ENCODE measurements around the gene TEX48. TPM values are rescaled to one million over a fixed set of nuclear protein-coding genes. Genes with fewer than 3 reads are reported as not detected.

Gene TEX48
- total RNA-seq, 1 experiment from 2014 or later = 2.4 TPM

DNA sequence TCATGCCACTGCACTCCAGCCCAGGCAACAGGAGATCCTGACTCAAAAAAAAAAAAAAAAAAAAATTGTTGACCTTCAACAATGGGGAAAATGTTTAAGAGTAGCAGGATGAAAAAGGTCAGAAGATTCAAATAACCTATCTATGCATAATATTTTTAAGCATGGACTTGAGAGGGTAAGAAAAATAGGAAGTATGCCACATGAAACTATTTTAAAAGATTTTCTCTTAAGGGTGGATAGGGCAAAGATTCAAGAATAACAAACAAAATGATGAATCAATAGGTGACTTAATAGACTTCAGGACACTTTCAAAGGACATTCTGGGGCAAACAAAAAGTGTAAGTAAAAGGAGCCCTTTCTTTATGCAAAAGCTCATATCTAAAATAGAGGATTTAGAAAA is 3.2 kb downstream of the TEX48 start:
- CTCF ChIA-PET = no interaction called here
- Histone ChIP-seq H3K9me3 (ENCODE audit: low read length) (no peaks in the 10 kb centered on the region), H3K9me2 (replicated peaks; ENCODE audit: low read length) (no peaks in the 10 kb centered on the region), H3K27me3 (ENCODE audit: low read length) (no peaks in the 10 kb centered on the region), H3K4me3 (ENCODE audit: low read length) (no peak overlapping the region), H3K4me2 (ENCODE audit: low read length) (no peak overlapping the region), H3K9ac (ENCODE audit: low read length) (no peak overlapping the region), H3K36me3 (ENCODE audit: low read depth, low read length) (no peaks in the 10 kb centered on the region), H3K79me2 (ENCODE audit: low read length) (no peaks in the 10 kb centered on the region), H3F3A (ENCODE audit: low read length, unreplicated experiment) (no peaks in the 10 kb centered on the region), H3K4me1 (ENCODE audit: insufficient read depth, low read length) (peaks cover 29% of the 10 kb centered on the region), H4K20me1 (ENCODE audit: low read length) (no peaks in the 10 kb centered on the region), H2AFZ (ENCODE audit: low read length) (no peak overlapping the region), H3K27ac (ENCODE audit: low read length) (no peak overlapping the region)
- no peak for DNase-seq
- TF ChIP-seq, protein P1, sequence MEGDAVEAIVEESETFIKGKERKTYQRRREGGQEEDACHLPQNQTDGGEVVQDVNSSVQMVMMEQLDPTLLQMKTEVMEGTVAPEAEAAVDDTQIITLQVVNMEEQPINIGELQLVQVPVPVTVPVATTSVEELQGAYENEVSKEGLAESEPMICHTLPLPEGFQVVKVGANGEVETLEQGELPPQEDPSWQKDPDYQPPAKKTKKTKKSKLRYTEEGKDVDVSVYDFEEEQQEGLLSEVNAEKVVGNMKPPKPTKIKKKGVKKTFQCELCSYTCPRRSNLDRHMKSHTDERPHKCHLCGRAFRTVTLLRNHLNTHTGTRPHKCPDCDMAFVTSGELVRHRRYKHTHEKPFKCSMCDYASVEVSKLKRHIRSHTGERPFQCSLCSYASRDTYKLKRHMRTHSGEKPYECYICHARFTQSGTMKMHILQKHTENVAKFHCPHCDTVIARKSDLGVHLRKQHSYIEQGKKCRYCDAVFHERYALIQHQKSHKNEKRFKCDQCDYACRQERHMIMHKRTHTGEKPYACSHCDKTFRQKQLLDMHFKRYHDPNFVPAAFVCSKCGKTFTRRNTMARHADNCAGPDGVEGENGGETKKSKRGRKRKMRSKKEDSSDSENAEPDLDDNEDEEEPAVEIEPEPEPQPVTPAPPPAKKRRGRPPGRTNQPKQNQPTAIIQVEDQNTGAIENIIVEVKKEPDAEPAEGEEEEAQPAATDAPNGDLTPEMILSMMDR (conservative IDR thresholded peaks at IDR 0.05; ENCODE audit: low read depth, low read length) = no peak
- no peak for TF ChIP-seq EZH2phosphoT487 (IDR thresholded peaks at IDR 0.05; ENCODE audit: borderline replicate concordance, low read length)
- TF ChIP-seq EZH2 (IDR thresholded peaks at IDR 0.05; ENCODE audit: low read length, unreplicated experiment) = no peak
- ATAC-seq = no peak
- intact Hi-C loops (cut with micrococcal nuclease) = no loop called here
- POLR2A ChIA-PET (ENCODE audit: unreplicated experiment) = no interaction called here
- no TSS peak for BruUV-seq (replicated peaks)

DNA sequence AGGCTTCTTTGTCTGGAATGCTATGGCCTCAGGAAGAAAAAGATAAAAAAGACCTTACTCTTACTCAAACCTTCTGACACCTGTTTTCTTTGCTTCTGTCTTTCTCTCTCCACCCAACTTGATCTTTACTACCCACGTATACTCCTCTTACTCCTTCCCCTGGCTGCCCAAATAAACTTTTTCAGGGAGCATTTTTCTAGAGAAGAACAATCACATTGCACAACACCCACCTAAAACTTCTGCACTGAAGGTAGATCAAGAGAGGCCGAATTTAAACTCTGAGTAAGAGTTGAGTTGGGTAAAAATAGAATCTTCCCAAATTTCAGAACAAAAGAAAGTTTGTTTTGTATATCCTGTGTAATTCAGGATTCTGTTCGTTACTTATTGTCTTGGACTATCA is 3.9 kb downstream of the TEX48 start:
- Histone ChIP-seq H3K27me3 (ENCODE audit: low read length) (no peaks in the 10 kb centered on the region), H3K4me1 (ENCODE audit: insufficient read depth, low read length) (peaks cover 29% of the 10 kb centered on the region), H3K36me3 (ENCODE audit: low read depth, low read length) (no peaks in the 10 kb centered on the region), H4K20me1 (ENCODE audit: low read length) (no peaks in the 10 kb centered on the region), H2AFZ (ENCODE audit: low read length) (no peak overlapping the region), H3K9me2 (replicated peaks; ENCODE audit: low read length) (no peaks in the 10 kb centered on the region), H3K9ac (ENCODE audit: low read length) (no peak overlapping the region), H3K4me2 (ENCODE audit: low read length) (peak overlapping the region; percentile 35; the same call in 1 of the 2 replicates), H3K27ac (ENCODE audit: low read length) (peak overlapping the region; percentile 63), H3K79me2 (ENCODE audit: low read length) (no peaks in the 10 kb centered on the region), H3K4me3 (ENCODE audit: low read length) (no peak overlapping the region), H3K9me3 (ENCODE audit: low read length) (no peaks in the 10 kb centered on the region), H3F3A (ENCODE audit: low read length, unreplicated experiment) (no peaks in the 10 kb centered on the region)
- TF ChIP-seq, protein P1 (conservative IDR thresholded peaks at IDR 0.05; ENCODE audit: low read depth, low read length) = no peak
- TF ChIP-seq EZH2phosphoT487 (IDR thresholded peaks at IDR 0.05; ENCODE audit: borderline replicate concordance, low read length) = no peak
- no peak for TF ChIP-seq EZH2 (IDR thresholded peaks at IDR 0.05; ENCODE audit: low read length, unreplicated experiment)
- no TSS peak for BruUV-seq (replicated peaks)
- ChIA-PET POLR2A (ENCODE audit: unreplicated experiment) (no interaction called here), CTCF (no interaction called here)
- no peak for ATAC-seq
- no peak for DNase-seq
- intact Hi-C loops (cut with micrococcal nuclease) = no loop called here

GRCh38 chr9:114677418-114677817 is 4.6 kb downstream of the TEX48 start:
- POLR2A ChIA-PET (ENCODE audit: unreplicated experiment) = no interaction called here
- no peak overlapping the region for H3K9ac ChIP-seq (ENCODE audit: low read length)

More at GRCh38 chr9:114677418-114677817, 4.6 kb downstream of the TEX48 start:
- no peak overlapping the region for H3K4me3 ChIP-seq (ENCODE audit: low read length)
- peak overlapping the region; percentile 71 for H3K4me2 ChIP-seq (ENCODE audit: low read length)
- no peaks in the 10 kb centered on the region for H4K20me1 ChIP-seq (ENCODE audit: low read length)
- ATAC-seq = peak; percentile 68
- peak; percentile 97 for DNase-seq
- intact Hi-C loops (cut with micrococcal nuclease) = no loop called here
- H2AFZ ChIP-seq (ENCODE audit: low read length) = no peak overlapping the region
- no peaks in the 10 kb centered on the region for H3F3A ChIP-seq (ENCODE audit: low read length, unreplicated experiment)
- no peak for TF ChIP-seq EZH2 (IDR thresholded peaks at IDR 0.05; ENCODE audit: low read length, unreplicated experiment)
- CTCF ChIA-PET = no interaction called here
- peak overlapping the region; percentile 63 for H3K27ac ChIP-seq (ENCODE audit: low read length)
- no peaks in the 10 kb centered on the region for H3K27me3 ChIP-seq (ENCODE audit: low read length)
- BruUV-seq (replicated peaks) = no TSS peak
- no peaks in the 10 kb centered on the region for H3K79me2 ChIP-seq (ENCODE audit: low read length)
- no peaks in the 10 kb centered on the region for H3K9me3 ChIP-seq (ENCODE audit: low read length)
- no peaks in the 10 kb centered on the region for H3K36me3 ChIP-seq (ENCODE audit: low read depth, low read length)
- H3K4me1 ChIP-seq (ENCODE audit: insufficient read depth, low read length) = peaks cover 29% of the 10 kb centered on the region
- no peaks in the 10 kb centered on the region for H3K9me2 ChIP-seq (replicated peaks; ENCODE audit: low read length)

All from PC-3 (cell line).